Gastrocnemius medialis (tissue), 4 donors: ENCODE results near the gene FAM107A. TPM values are rescaled to one million over a fixed set of nuclear protein-coding genes. Genes with fewer than 3 reads are reported as not detected.
"Not testable (repeated sequence)": the region's sequence is repeated elsewhere in the genome, so short reads cannot be mapped to it uniquely, and the experiment has no call there.

ENCODE experiments used
- ATAC-seq, 2 donors: fragments of 150-250 bp; one replicate each; pipeline ENCODE4 v1.9.1; 2016
- DNase-seq, 2 donors: peaks; one replicate each; pipeline ENCODE4 v3.0.0-alpha.2; 2019
- H3K27ac ChIP-seq, 4 donors: fragments of 200-600 bp; sonication (generic); 1 replicate in 1 of 4; 2 replicates in 3 of 4; pipeline ENCODE4 v1.5.1; 2016 to 2018; ENCODE audit warnings: mild to moderate bottlenecking in 2 of 4, moderate library complexity in 1 of 4
- H3K27me3 ChIP-seq, 3 donors: fragments of 200-600 bp; sonication (generic) in 2 of 3; 1 replicate in 1 of 3; 2 replicates in 2 of 3; pipeline versions ENCODE4 v1.5.1 to v1.6.0; 2016 to 2019; ENCODE audit warnings: mild to moderate bottlenecking in 1 of 3, moderate library complexity in 1 of 3
- H3K36me3 ChIP-seq, 2 donors: fragments of 200-600 bp; sonication (generic) in 1 of 2; one replicate each; pipeline ENCODE4 v1.5.1; 2017 to 2018
- H3K4me1 ChIP-seq, 2 donors: fragments of 200-600 bp; sonication (generic) in 1 of 2; one replicate each; pipeline ENCODE4 v1.5.1; 2016 to 2017; ENCODE audit warnings: mild to moderate bottlenecking in 2 of 2
- H3K4me3 ChIP-seq, 4 donors: fragments of 200-600 bp; sonication (generic) in 3 of 4; 1 replicate in 1 of 4; 2 replicates in 3 of 4; pipeline ENCODE4 v1.5.1; 2016 to 2019; ENCODE audit warnings: mild to moderate bottlenecking in 2 of 4
- H3K9me3 ChIP-seq, 3 donors: fragments of 200-600 bp; sonication (generic) in 2 of 3; 1 replicate in 1 of 3; 2 replicates in 2 of 3; pipeline ENCODE4 v1.5.1; 2016 to 2019
- CTCF ChIP-seq, 5 experiments: fragments of 450-650 bp in 3 of 5; fragments of 200-600 bp in 2 of 5; sonication (generic) in 2 of 5; IDR thresholded peaks in 4 of 5; conservative IDR thresholded peaks in 1 of 5; 1 replicate in 4 of 5; 2 replicates in 1 of 5; pipeline ENCODE4 v1.5.1; 2016 to 2019; ENCODE audit warnings: antibody characterized with exemption in 5 of 5, mild to moderate bottlenecking in 3 of 5, moderate library complexity in 3 of 5
- POLR2A ChIP-seq, 2 donors: fragments of 450-650 bp; IDR thresholded peaks; one replicate each; pipeline ENCODE4 v1.6.1; 2017; ENCODE audit warnings: antibody characterized with exemption in 2 of 2, mild to moderate bottlenecking in 2 of 2, moderate library complexity in 2 of 2
- in situ Hi-C, 4 donors: fragments of 200-750 bp; cut with MboI; loops; one replicate each; pipeline versions ENCODE4 v1.15.0 to v1.8.0; 2017; ENCODE audit warnings: low sequenced_read_pairs in 4 of 4
- intact Hi-C: fragments of 100-400 bp; cut with DNase I; formaldehyde crosslinking; loops from one replicate; pipeline ENCODE4 v1.15.1; 2023; ENCODE audit warnings: low total_unique reads
- total RNA-seq, 4 donors: library from RNA; depleted of rRNA; stranded (reverse); fragments of >200 nt; gene quantifications; one replicate each; pipeline versions ENCODE4 v1.1.0 to v1.2.3, GENCODE V29; 2016

FAM107A gene
- total RNA-seq, 4 donors from 2014 or later: 21.1 to 28.5 (median 27.6) TPM

- H3K4me1 ChIP-seq: peaks cover 8 to 10% of the 10 kb centered on the region in 2 donors
- H3K36me3 ChIP-seq: peaks cover 0 to 7% of the 10 kb centered on the region in 2 donors
- no peak overlapping the region for H3K27ac ChIP-seq
- in situ Hi-C loops: loop anchor here in 3 of 4 donors (5.0 to 25.0 kb wide), 3 partner anchors 67 to 344 kb away; no protein-coding TSS in a partner anchor
- intact Hi-C loops: loop anchor here (5.0 to 10.0 kb wide), 3 partner anchors 199 to 347 kb away; partner anchors contain the start of genes HTD2, PXK and RPP14
- DNase-seq (no peak), ATAC-seq (no peak)
- H3K4me3 ChIP-seq: no peak overlapping the region
- H3K9me3 ChIP-seq: no peaks in the 10 kb centered on the region
- H3K27me3 ChIP-seq: no peaks in the 10 kb centered on the region
- TF ChIP-seq POLR2A (IDR thresholded peaks at IDR 0.05) (no peak), CTCF (IDR thresholded peaks at IDR 0.05 in 4 of 5, conservative IDR thresholded peaks at IDR 0.05 in 1 of 5) (no peak)
Measured at GRCh38 chr3:58531555-58531954, 45.6 kb downstream of the FAM107A start.

GRCh38 chr3:58530354-58530865 is 46.8 kb downstream of the FAM107A start:
- ATAC-seq: no peak
- in situ Hi-C loops: loop anchor here in 3 of 4 donors (5.0 to 25.0 kb wide), 3 partner anchors 66 to 343 kb away; no protein-coding TSS in a partner anchor

GRCh38 chr3:58529516-58530353 is 47.5 kb downstream of the FAM107A start:
- in situ Hi-C loops: loop anchor here in 3 of 4 donors (5.0 to 25.0 kb wide), 3 partner anchors 65 to 342 kb away; no protein-coding TSS in a partner anchor
- Histone ChIP-seq H3K27ac (no peak overlapping the region), H3K27me3 (no peaks in the 10 kb centered on the region), H3K4me1 (no peaks in the 10 kb centered on the region), H3K4me3 (no peak overlapping the region), H3K36me3 (peaks cover 0 to 7% of the 10 kb centered on the region in 2 donors), H3K9me3 (no peaks in the 10 kb centered on the region)
- intact Hi-C loops: loop anchor here (5.0 to 10.0 kb wide), 3 partner anchors 197 to 345 kb away; partner anchors contain the start of genes HTD2, PXK and RPP14
- DNase-seq (no peak), ATAC-seq (no peak)
- TF ChIP-seq CTCF (IDR thresholded peaks at IDR 0.05 in 4 of 5, conservative IDR thresholded peaks at IDR 0.05 in 1 of 5) (no peak), POLR2A (IDR thresholded peaks at IDR 0.05) (no peak)

More at GRCh38 chr3:58530354-58530865, 46.8 kb downstream of the FAM107A start:
- Histone ChIP-seq H3K27me3 (no peaks in the 10 kb centered on the region), H3K9me3 (no peaks in the 10 kb centered on the region), H3K4me3 (no peak overlapping the region), H3K4me1 (no peaks in the 10 kb centered on the region), H3K36me3 (peaks cover 0 to 7% of the 10 kb centered on the region in 2 donors), H3K27ac (no peak overlapping the region)
- intact Hi-C loops: loop anchor here (5.0 to 10.0 kb wide), 3 partner anchors 198 to 346 kb away; partner anchors contain the start of genes HTD2, PXK and RPP14
- no peak for DNase-seq
- TF ChIP-seq POLR2A (IDR thresholded peaks at IDR 0.05) (no peak), CTCF (IDR thresholded peaks at IDR 0.05 in 4 of 5, conservative IDR thresholded peaks at IDR 0.05 in 1 of 5) (no peak)

- DNase-seq: no peak
- in situ Hi-C loops: loop anchor here in 1 of 4 donors (25.0 kb wide), 1 partner anchor 341 kb away; no protein-coding TSS in a partner anchor
Measured at GRCh38 chr3:58528629-58529028, 48.6 kb downstream of the FAM107A start.

GRCh38 chr3:58527440-58527839 is 49.8 kb downstream of the FAM107A start:
- peaks cover 0 to 18% of the 10 kb centered on the region in 2 donors for H3K36me3 ChIP-seq
- H3K27ac ChIP-seq, H3K27me3 ChIP-seq, H3K4me1 ChIP-seq, H3K9me3 ChIP-seq, ATAC-seq, DNase-seq, H3K4me3 ChIP-seq, intact Hi-C loops: not testable (repeated sequence)
- in situ Hi-C loops: loop anchor here in 1 of 4 donors (25.0 kb wide), 1 partner anchor 340 kb away; no protein-coding TSS in a partner anchor

More at GRCh38 chr3:58528629-58529028, 48.6 kb downstream of the FAM107A start:
- Histone ChIP-seq H3K4me3 (no peak overlapping the region), H3K27ac (no peak overlapping the region), H3K9me3 (no peaks in the 10 kb centered on the region), H3K36me3 (peaks cover 0 to 17% of the 10 kb centered on the region in 2 donors), H3K27me3 (no peaks in the 10 kb centered on the region), H3K4me1 (no peaks in the 10 kb centered on the region)
- TF ChIP-seq POLR2A (IDR thresholded peaks at IDR 0.05) (no peak), CTCF (IDR thresholded peaks at IDR 0.05 in 4 of 5, conservative IDR thresholded peaks at IDR 0.05 in 1 of 5) (no peak)
- intact Hi-C loops: no loop called here
- ATAC-seq: no peak
